ENCODE results near the gene ZNF503.

GRCh38 chr10:75392271-75392670 lies 9.3 kb downstream of the ZNF503 start:
- TF ChIP-seq GATA2 (IDR thresholded peaks at IDR 0.05; ENCODE audit: low read depth, low read length) (no peak), GATA3 (IDR thresholded peaks at IDR 0.05; ENCODE audit: low read depth, low read length) (no peak)
